Stimulated activated naive CD8-positive, alpha-beta T cell treated with anti-CD3 and anti-CD28 coated beads, Interleukin-15, Interleukin-2, amounts not matched to agents 100 ng/mL and 50 ng/mL, for 24 hours (primary cell): ENCODE measurements around the gene TAB2.
"Not testable (repeated sequence)": the region's sequence is repeated elsewhere in the genome, so short reads cannot be mapped to it uniquely, and the experiment has no call there.

Experiments
- H3K27ac Mint-ChIP-seq: one replicate; pipeline ENCODE4 v1.8.0; 2021; ENCODE audit warnings: mild to moderate bottlenecking, mixed read lengths
- H3K27me3 Mint-ChIP-seq: one replicate; pipeline ENCODE4 v1.8.0; 2021; ENCODE audit warnings: mixed read lengths
- H3K36me3 Mint-ChIP-seq: one replicate; pipeline ENCODE4 v1.8.0; 2021; ENCODE audit warnings: low read depth, mixed read lengths
- H3K4me1 Mint-ChIP-seq: one replicate; pipeline ENCODE4 v1.8.0; 2021; ENCODE audit warnings: low read depth, mixed read lengths
- H3K4me3 Mint-ChIP-seq: one replicate; pipeline ENCODE4 v1.8.0; 2021; ENCODE audit warnings: mild to moderate bottlenecking, mixed read lengths
- H3K9me3 Mint-ChIP-seq: one replicate; pipeline ENCODE4 v1.8.0; 2021; ENCODE audit warnings: mixed read lengths

TAB2 gene

DNA sequence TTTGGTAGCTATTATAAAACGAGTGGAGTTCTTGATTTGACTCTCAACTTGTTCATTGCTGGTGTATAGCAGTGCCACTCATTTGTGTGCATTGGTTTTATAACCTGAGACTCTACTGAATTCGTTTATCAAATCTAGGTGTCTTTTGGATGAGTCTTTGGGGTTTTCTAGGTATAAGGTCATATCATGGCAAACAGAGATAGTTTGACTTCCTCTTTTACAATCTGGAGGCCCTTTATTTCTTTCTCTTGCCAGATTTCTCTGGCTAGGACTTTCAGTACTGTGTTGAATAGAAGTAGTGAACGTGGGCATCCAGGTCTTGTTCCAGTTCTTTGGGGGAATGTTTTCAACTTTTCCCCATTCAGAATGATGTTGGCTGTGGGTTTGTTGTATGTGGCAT, 121.3 kb downstream of the TAB2 start:
- Mint-ChIP-seq H3K27me3 (no peaks in the 10 kb centered on the region), H3K4me1 (peaks cover 19% of the 10 kb centered on the region), H3K4me3 (no peak overlapping the region), H3K9me3 (no peaks in the 10 kb centered on the region), H3K36me3 (no peaks in the 10 kb centered on the region), H3K27ac (no peak overlapping the region)

DNA sequence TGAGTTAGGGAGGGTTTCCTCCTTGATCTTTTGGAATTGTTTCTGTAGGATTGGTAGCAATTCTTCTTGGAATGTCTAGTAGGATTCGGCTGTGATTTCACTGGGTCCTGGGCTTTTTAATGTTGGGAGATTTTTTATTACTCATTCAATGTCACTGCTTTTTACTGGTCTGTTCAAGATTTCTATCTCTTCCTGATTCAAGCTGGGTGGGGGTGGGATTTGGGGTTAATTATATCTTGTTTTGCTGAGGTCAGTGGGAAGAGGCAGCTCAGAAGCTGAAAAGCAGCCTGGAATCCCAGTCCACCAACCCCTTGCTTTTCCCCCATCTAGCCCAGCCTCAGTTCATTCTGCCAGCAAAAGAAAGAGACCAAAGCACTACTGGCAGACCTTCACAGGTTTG, 122.1 kb downstream of the TAB2 start:
- Mint-ChIP-seq H3K4me1 (peaks cover 22% of the 10 kb centered on the region), H3K27me3 (no peaks in the 10 kb centered on the region), H3K27ac (no peak overlapping the region), H3K9me3 (no peaks in the 10 kb centered on the region), H3K36me3 (no peaks in the 10 kb centered on the region), H3K4me3 (no peak overlapping the region)

DNA sequence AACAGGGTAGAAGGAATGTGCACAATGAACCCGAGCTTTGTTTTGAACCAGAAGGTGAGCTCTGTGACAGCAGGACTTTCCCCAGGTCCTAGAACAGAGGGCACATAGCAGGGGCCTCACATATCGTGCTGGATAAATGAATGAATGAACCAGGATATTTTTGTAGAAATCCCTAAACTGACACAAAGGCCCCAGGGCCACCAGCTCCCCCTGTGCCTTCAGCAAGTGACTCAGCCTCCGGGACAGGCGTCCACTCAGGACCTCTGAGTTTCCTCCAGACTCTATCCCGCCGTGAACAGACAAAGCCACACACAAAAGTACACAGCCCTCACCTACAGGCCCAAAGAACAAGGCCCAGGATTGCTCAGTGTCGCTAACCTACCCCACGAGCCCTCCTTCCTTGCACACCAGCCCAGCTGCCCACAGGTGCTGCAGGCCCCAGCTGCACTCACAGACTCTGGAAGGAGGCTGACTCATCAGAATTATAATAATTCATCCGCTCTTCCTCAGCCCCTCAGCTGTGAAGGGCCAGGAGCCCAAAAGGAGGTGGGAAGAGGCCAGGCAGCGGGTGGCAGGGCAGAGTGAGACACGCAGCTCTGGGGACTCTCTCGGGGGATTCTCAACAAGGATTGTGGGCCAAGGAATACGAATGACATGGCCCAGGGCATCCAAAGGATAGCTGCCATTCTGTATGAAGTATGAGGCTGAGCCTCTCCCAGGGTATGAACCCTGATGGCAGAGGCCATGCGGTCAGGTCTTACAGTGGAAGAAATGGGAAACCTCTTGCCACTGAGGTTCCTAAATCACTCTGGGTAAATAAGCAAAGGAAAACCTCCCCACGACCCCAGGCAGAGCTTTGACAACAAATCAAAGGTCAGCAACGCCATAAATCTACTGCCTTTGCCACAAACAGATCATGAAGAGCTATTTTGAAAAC, 123.5 kb downstream of the TAB2 start:
- Mint-ChIP-seq H3K36me3 (no peaks in the 10 kb centered on the region), H3K27me3 (no peaks in the 10 kb centered on the region), H3K9me3 (no peaks in the 10 kb centered on the region), H3K4me1 (peaks cover 24% of the 10 kb centered on the region), H3K27ac (no peak overlapping the region), H3K4me3 (no peak overlapping the region)

DNA sequence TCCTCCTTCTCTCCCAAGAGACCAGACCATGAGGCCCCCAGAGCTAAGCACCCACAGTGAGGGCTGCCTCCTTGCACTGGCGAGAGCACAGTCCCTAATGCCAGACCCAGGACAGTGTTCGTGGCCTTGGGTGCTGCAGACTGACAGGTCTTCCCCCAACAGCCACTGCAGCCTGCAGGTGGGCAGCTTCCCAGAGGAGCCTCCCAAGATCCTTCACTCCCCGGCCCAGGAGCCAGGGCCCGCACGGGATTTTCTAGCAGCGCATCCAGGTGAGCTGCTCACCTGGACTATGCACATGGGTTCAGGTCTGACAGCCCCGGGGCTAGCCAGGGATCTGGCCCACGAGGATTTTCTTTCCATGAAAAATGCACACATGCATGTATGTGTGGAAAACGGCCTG, 124.2 kb downstream of the TAB2 start:
- no peak overlapping the region for H3K27ac Mint-ChIP-seq
- H3K4me3 Mint-ChIP-seq: no peak overlapping the region
- H3K9me3 Mint-ChIP-seq: no peaks in the 10 kb centered on the region
- H3K27me3 Mint-ChIP-seq: no peaks in the 10 kb centered on the region
- H3K36me3 Mint-ChIP-seq: no peaks in the 10 kb centered on the region
- H3K4me1 Mint-ChIP-seq: peaks cover 24% of the 10 kb centered on the region

DNA sequence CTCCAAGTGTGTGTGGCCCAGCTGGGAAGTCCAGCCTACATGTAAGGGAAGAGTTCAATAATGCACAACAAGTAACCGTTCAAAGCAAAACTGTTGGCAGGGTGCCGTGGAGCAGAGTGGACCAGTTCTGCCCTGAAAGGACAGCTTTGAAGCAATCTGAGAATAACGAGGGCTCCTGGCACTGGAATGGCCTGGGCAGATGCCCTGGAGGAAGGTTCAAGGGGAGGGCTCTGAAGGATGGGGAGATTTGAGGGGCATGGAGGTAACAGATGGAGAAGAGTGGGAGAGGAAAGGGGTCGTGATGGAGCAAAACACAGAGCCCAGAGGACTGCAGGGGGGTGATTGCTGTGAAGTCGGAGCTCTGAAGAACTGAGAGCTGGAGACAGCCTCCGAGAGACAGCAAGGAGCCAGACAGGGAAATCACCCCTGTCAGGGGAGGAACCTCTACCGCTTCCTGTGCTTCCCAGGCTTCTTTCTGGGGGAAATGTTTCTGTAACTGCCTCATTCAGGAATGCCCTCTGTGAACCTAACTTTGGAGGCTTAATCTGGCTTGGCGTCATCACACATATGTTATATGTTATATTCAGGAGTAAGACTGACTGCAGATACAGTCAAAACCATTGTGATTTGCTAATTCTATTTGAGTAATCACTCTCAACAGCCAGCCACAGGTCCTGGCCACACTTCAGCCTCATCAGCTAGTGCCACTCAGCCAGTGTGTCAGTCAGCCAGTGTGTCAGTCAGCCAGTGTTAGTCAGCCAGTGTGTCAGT, 126.1 kb downstream of the TAB2 start:
- H3K9me3 Mint-ChIP-seq: no peaks in the 10 kb centered on the region
- peaks cover 7% of the 10 kb centered on the region for H3K36me3 Mint-ChIP-seq
- H3K27me3 Mint-ChIP-seq: no peaks in the 10 kb centered on the region
- H3K4me1 Mint-ChIP-seq: peaks cover 14% of the 10 kb centered on the region
- no peak overlapping the region for H3K27ac Mint-ChIP-seq
- no peak overlapping the region for H3K4me3 Mint-ChIP-seq

DNA sequence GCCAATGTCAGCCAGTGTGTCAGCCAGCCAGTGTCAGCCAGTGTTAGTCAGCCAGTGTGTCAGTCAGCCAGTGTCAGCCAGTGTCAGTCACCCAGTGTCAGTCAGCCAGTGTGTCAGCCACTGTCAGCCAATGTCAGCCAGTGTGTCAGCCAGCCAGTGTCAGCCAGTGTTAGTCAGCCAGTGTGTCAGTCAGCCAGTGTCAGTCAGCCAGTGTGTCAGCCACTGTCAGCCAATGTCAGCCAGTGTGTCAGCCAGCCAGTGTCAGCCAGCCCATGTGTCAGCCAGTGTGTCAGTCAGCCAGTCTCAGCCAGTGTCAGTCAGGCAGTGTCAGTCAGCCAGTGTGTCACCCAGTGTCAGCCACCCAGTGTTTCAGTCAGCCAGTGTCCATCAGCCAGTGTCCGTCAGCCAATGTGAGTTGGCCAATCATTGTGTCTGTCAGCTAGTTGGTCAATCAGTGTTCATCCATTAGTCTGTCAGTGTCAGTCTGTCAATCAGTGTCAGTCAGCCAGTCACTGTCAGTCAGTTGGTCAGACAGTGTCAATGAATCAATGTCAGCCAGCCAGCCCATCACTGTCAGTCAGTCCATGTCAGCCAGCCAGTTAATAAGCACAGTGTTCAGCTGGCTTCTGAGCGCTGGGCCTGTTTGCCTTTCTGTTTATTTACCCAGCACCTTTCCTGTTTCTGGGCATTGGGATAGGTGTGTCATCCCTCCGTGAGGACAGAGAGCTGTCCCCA, 127.0 kb downstream of the TAB2 start:
- not testable (repeated sequence) for H3K27ac Mint-ChIP-seq, H3K4me1 Mint-ChIP-seq, H3K9me3 Mint-ChIP-seq, H3K36me3 Mint-ChIP-seq, H3K27me3 Mint-ChIP-seq, H3K4me3 Mint-ChIP-seq

DNA sequence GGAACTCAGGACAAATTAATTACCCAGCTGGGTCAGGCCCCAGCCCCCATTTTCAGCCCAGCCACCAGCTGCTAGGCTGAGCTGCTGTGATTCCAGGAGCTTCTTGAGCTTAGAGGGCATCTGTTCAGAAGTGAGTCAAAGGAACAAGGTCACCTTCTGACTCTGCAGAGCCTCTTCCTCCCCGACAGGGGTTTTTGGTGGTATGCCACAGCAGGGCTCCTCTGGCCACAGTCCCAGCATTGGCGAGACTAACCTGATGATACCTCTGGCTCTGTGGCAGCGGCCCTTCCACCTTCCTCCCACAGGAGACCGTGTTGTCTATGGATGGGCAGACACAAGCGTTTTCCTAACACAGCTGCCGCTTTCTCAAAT, 127.6 kb downstream of the TAB2 start:
- peaks cover 14% of the 10 kb centered on the region for H3K36me3 Mint-ChIP-seq
- no peaks in the 10 kb centered on the region for H3K9me3 Mint-ChIP-seq
- H3K27me3 Mint-ChIP-seq: no peaks in the 10 kb centered on the region
- no peak overlapping the region for H3K27ac Mint-ChIP-seq
- peaks cover 8% of the 10 kb centered on the region for H3K4me1 Mint-ChIP-seq
- H3K4me3 Mint-ChIP-seq: no peak overlapping the region

DNA sequence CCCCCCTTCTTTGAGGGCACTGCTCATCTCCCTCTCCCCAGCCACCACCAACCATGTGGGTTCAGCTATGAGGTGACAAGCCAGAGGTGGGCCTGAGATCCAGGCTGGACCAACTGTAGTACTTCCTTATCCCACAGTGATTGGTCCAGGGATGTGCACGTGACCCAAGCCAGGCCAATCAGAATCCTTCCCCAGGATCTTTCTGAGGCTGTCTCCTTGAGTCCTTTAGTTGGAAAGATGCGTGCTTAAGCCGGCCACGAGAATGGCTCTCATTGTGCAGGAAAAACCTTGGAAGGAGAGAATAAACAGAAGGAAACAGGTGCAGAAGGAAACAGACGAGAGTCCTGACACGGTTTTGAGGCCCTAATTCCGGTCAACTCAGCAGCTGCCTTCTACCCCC, 128.1 kb downstream of the TAB2 start:
- no peak overlapping the region for H3K4me3 Mint-ChIP-seq
- H3K27me3 Mint-ChIP-seq: no peaks in the 10 kb centered on the region
- peaks cover 16% of the 10 kb centered on the region for H3K36me3 Mint-ChIP-seq
- no peak overlapping the region for H3K27ac Mint-ChIP-seq
- peaks cover 8% of the 10 kb centered on the region for H3K4me1 Mint-ChIP-seq
- no peaks in the 10 kb centered on the region for H3K9me3 Mint-ChIP-seq

DNA sequence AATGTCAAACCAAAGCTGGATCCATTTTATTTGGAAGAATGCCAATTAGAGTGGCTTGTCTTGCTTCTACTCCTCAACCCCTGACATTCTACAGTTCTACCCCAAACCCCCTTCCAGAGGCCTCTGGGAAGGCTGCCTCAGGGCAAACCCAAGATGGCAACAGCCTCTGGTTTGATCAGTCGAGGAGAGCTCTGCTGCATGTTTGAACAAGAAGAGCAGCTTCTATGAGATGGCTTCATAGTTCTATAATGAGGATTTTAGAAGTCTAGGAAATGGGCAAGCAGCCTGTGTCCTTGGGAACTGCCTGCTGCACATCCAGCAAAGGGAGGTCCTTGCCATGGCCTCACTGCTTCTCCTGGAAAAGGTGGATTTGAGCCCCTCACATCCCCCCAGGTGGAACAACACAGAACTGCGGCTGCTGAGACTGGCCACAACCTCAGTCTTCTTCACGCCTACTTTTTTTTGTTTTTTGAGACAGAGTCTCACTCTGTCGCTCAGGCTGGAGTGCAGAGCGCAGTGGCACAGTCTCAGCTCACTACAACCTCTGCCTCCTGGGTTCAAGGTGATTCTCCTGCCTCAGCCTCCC, 129.4 kb downstream of the TAB2 start:
- peaks cover 16% of the 10 kb centered on the region for H3K36me3 Mint-ChIP-seq
- H3K4me3 Mint-ChIP-seq: no peak overlapping the region
- no peak overlapping the region for H3K27ac Mint-ChIP-seq
- H3K9me3 Mint-ChIP-seq: no peaks in the 10 kb centered on the region
- H3K27me3 Mint-ChIP-seq: no peaks in the 10 kb centered on the region
- peaks cover 8% of the 10 kb centered on the region for H3K4me1 Mint-ChIP-seq

DNA sequence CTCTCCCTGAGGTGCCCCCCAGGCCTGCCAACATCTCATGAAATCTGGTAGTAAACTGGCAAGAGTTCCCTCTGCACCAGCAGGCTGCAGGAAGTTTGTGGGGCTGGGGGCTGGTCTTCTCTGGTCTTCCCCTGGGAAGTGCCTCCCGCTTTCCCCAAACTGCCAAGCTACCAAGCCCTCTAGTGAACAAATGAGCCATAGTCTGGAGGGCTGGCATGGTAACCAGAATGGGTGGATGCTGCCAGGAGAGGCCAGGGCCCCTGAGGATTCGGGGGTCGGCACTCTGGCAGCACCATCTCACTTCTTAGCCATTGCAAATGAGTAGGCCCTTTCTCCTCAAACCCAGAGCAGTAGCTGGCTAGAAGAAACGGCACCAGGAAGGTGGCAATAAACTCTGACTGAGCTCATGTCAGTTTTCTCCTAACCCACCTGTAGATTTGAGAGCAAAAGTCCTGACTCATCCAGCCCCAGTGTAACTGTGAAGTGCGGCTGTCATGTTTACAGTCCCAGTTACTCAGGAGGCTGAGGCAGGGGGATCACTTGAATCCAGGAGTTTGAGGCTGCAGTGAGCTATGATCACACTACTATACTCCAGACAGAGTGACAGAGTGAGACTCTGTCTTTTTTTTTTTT, 131.4 kb downstream of the TAB2 start:
- Mint-ChIP-seq H3K4me3 (no peak overlapping the region), H3K27me3 (no peaks in the 10 kb centered on the region), H3K4me1 (peaks cover 8% of the 10 kb centered on the region), H3K27ac (no peak overlapping the region), H3K36me3 (peaks cover 23% of the 10 kb centered on the region), H3K9me3 (no peaks in the 10 kb centered on the region)

DNA sequence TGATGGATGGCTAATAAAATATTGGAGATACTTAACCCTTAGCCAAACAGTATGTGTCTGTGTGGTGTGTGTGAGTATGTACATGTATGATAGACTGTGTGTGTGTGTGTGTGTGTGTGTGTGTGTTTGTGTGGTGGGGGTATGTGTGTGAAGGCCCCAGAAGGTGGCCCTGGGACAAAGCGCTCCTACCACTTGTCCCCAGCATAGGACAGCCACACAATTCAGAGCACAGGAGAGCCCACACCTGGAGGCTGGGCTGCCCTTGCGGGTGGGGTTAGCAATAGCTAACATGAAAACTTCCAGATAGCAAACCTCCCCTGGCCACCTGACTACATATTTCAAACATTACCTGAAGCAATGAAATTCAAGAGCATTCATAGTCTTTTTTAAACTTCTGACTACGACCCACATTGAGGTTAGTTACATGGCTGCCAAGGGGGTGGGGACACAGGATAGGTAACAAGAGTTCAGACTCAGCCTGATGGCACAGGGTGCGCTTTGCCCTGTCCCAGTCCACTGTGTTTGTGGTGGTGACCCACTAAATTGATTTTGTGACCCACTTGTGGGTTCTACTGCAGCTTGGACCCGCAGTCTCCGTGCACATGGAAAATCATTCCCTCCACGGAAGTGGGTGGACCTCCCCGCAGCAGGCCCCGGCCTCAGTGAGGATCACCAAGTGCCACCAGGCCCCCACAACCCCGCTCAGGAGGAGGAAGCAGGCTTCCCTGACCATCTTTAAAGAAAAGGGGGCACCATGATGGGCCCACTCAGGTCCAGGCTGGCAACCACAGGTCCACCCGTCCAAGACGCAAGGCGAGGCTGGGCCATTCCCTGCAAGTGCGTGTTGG, 132.5 kb downstream of the TAB2 start:
- Mint-ChIP-seq H3K27ac (no peak overlapping the region), H3K4me3 (peak overlapping the region; percentile 37), H3K9me3 (no peaks in the 10 kb centered on the region), H3K4me1 (peaks cover 3% of the 10 kb centered on the region), H3K27me3 (no peaks in the 10 kb centered on the region), H3K36me3 (peaks cover 23% of the 10 kb centered on the region)

DNA sequence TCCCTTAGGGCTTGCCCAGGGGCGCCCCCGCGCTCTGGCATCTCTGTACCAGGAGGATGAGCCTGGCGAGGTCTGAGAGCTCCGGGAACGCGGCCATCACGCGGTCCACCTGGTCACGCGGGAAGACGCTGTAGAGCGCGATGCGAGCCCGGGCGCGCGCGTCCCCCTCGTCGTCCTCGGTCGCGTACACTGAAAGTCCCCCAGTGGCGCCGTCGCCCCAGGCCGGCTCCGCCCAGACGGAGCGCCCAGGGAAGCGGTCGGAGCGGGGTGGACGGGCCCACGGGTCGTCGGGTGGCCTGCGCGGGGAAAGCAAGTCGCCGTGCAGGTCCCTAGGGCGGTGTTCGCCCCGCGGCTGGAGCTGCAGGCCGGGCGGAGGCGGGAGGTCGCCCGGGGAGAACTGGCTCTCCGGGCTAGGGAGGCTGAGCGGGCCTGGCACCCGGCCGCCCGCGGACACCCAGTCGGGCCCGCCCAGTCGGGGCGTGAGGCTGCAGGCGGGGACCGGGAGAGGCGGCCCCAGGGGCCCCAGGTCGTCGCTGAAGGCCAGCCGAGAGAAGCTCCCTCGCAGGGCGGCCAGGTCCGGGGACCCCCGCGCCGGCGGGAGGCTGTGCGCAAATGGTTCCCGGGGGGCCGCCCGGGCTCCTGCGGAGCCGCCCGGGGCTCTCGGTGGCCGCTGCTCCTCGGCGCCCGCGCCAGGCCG, 133.3 kb downstream of the TAB2 start:
- Mint-ChIP-seq H3K4me3 (peak overlapping the region; percentile 37), H3K27me3 (no peaks in the 10 kb centered on the region), H3K27ac (no peak overlapping the region), H3K36me3 (peaks cover 23% of the 10 kb centered on the region), H3K4me1 (peaks cover 3% of the 10 kb centered on the region), H3K9me3 (no peaks in the 10 kb centered on the region)

DNA sequence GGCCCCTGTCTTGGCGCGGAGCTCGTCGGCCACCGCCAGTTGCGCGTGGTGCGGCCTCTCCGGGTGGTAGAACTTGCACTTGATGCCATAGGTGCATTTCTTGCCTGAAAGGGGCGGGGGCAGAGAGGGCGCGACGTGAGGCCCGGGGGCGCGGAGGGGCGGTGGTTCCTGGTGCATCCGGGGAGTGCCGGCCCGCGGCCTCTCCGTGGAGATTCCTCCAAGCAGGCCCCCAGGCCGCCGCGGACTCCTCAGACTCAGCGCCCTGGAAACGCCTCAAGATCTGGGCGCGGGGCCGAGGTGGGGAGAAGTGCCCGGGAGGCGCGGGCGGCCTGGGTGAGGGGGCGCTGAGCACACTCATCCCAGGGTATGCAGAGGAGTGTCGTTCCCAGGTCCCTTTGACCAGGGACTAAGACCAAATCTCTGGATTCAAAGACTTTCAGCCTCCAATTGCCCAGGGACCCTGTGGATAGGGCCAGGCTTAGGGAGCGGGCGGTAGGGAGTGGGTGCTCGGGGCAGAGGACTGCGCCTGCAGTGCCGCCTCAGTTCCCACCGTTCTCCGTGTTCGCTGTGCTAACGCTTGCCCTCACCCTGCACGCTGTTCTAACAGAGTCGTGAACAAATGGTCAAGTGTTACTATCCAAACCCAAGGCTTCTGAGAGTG, 134.0 kb downstream of the TAB2 start:
- Mint-ChIP-seq H3K27me3 (no peaks in the 10 kb centered on the region), H3K4me3 (no peak overlapping the region), H3K4me1 (peaks cover 3% of the 10 kb centered on the region), H3K27ac (no peak overlapping the region), H3K36me3 (peaks cover 23% of the 10 kb centered on the region), H3K9me3 (no peaks in the 10 kb centered on the region)
